Endodermal cell (in vitro differentiated cells): Measurements from ENCODE around the gene MMAB. TPM values are rescaled to one million over a fixed set of nuclear protein-coding genes. Genes with fewer than 3 reads are reported as not detected.

Source experiments
- DNase-seq: peaks from one replicate; pipeline ENCODE4 v3.0.0-alpha.2; 2017
- H3K27ac ChIP-seq: 2 replicates; pipeline ENCODE4 v1.5.1; 2013; ENCODE audit warnings: mild to moderate bottlenecking, low read depth, low read length, moderate library complexity
- H3K27me3 ChIP-seq: 2 replicates; pipeline ENCODE4 v1.6.1; 2013; ENCODE audit warnings: mild to moderate bottlenecking, low read length, moderate library complexity; ENCODE audit not compliant: insufficient read depth, control insufficient read depth, poor library complexity, severe bottlenecking
- H3K36me3 ChIP-seq: 2 replicates; pipeline ENCODE4 v1.7.0; 2013; ENCODE audit warnings: mild to moderate bottlenecking, low read length, moderate library complexity; ENCODE audit not compliant: control insufficient read depth, insufficient read depth
- H3K4me1 ChIP-seq: one replicate; pipeline ENCODE4 v1.7.0; 2013; ENCODE audit warnings: low read length; ENCODE audit not compliant: control insufficient read depth, insufficient read depth
- H3K4me3 ChIP-seq: 2 replicates; pipeline ENCODE4 v1.5.1; 2013; ENCODE audit warnings: mild to moderate bottlenecking, low read length, moderate library complexity
- H3K9ac ChIP-seq: 2 replicates; pipeline ENCODE4 v1.6.1; 2013; ENCODE audit warnings: mild to moderate bottlenecking, low read length, moderate library complexity; ENCODE audit not compliant: poor library complexity, severe bottlenecking; ENCODE audit errors: extremely low read depth
- H3K9me3 ChIP-seq: 2 replicates; pipeline ENCODE4 v1.6.1; 2013; ENCODE audit warnings: mild to moderate bottlenecking, low read length, moderate library complexity; ENCODE audit not compliant: control insufficient read depth
- H3K27ac Mint-ChIP-seq: 2 replicates; pipeline ENCODE4 v1.8.0; 2020; ENCODE audit warnings: mixed read lengths
- H3K27me3 Mint-ChIP-seq: 2 replicates; pipeline ENCODE4 v1.8.0; 2021; ENCODE audit warnings: mild to moderate bottlenecking, mixed read lengths; ENCODE audit not compliant: insufficient read depth
- H3K36me3 Mint-ChIP-seq: 2 replicates; pipeline ENCODE4 v1.8.0; 2020; ENCODE audit warnings: low read depth, mixed read lengths
- H3K4me1 Mint-ChIP-seq: 2 replicates; pipeline ENCODE4 v1.8.0; 2020; ENCODE audit warnings: mixed read lengths
- H3K4me3 Mint-ChIP-seq: 2 replicates; pipeline ENCODE4 v1.8.0; 2020; ENCODE audit warnings: mild to moderate bottlenecking, moderate library complexity, mixed read lengths
- H3K9me3 Mint-ChIP-seq: 2 replicates; pipeline ENCODE4 v1.8.0; 2020; ENCODE audit warnings: mild to moderate bottlenecking, mixed read lengths
- CTCF ChIP-seq: fragments of 200-600 bp; sonication (generic); conservative IDR thresholded peaks from 2 replicates; pipeline ENCODE4 v1.5.0; 2021; ENCODE audit warnings: antibody characterized with exemption, mild to moderate bottlenecking
- WGBS, 2 experiments: methylation state at CpG; one replicate each; pipeline versions ENCODE4 v1.1.5 to v1.1.7; 2013; ENCODE audit warnings: missing lambda C conversion rate in 2 of 2, mixed read lengths in 1 of 2; ENCODE audit not compliant: insufficient coverage in 1 of 2, insufficient read length in 1 of 2; 5-methylcytosine and 5-hydroxymethylcytosine counted together
- total RNA-seq, 2 donors: library from RNA; stranded (reverse); fragmentation: NEBNext Ultra II Directional in 1 of 2; extraction: Animal tissue kit (Norgen Biotek cat#: 25700) in 1 of 2; gene quantifications; 2 replicates in 1 of 2; 3 replicates in 1 of 2; pipeline ENCODE4 v1.2.1, GENCODE V29; 2021

MMAB gene
- total RNA-seq, 2 donors from 2014 or later, result 24.9 to 28.2 TPM

DNA sequence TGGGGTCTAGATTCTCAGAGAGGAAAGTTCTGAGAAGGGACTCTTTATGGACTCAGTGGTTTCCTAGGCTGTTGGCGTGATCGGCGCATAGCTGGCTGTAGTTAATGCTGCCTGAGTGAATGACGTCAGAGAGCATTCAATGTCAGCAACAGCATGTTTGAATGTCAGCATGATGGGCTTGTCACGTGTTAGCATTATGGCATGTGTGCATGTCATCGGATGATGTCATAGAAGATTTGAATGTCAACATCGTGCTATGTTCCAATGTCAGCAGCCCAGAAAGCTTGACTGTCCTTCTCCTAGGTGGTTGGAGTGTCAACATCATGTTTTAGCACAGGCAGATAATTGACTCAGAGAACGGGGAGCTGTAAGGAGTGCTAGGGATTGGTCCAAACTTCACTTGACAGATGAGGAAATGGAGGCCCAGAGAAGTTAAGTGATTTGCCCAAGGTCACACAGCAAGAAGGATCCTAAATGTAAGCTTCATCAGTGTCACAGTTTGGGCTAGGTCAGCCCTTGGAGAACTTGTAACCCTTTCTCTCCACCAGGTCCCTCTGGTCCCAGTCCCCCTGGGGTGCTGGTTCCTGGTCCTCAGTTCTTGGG is 45.8 kb upstream of the MMAB start:
- no peak for DNase-seq
- H3K4me1 Mint-ChIP-seq, result peaks cover 3% of the 10 kb centered on the region
- no peak overlapping the region for H3K27ac Mint-ChIP-seq
- Histone ChIP-seq H3K36me3 (no peaks in the 10 kb centered on the region), H3K27me3 (no peaks in the 10 kb centered on the region), H3K9me3 (no peaks in the 10 kb centered on the region), H3K4me1 (peaks cover 15% of the 10 kb centered on the region), H3K27ac (no peak overlapping the region), H3K9ac (no peak overlapping the region), H3K4me3 (no peak overlapping the region)
- H3K4me3 Mint-ChIP-seq, result no peak overlapping the region
- no peaks in the 10 kb centered on the region for H3K9me3 Mint-ChIP-seq
- 90 to 93% methylated on average over 8 of the region's 8 CpGs for WGBS, 2 experiments
- H3K36me3 Mint-ChIP-seq, result no peaks in the 10 kb centered on the region
- H3K27me3 Mint-ChIP-seq, result peaks cover 9% of the 10 kb centered on the region
- no peak for TF ChIP-seq CTCF

DNA sequence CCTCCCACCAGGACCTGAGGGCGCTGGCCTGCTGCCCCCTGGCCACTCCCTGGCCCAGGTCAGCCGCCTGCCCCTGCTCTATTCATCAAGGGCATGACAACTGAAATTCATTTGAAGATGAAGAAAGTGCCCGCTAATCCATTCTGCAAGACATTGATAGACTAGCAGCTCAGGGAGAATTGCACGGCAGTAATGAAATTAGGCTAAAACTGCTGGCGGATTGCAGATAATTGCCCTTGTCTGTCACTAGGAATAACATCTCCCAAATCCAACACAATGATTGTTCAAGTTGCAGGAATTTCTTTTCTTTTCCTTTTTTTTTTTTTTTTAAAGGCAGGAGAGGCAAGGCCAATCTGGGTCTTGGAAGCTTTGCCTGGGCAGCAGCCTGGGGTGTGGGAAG is 44.8 kb upstream of the MMAB start:
- Mint-ChIP-seq H3K36me3 (no peaks in the 10 kb centered on the region), H3K27me3 (peaks cover 9% of the 10 kb centered on the region), H3K9me3 (no peaks in the 10 kb centered on the region), H3K4me3 (no peak overlapping the region), H3K4me1 (peaks cover 9% of the 10 kb centered on the region), H3K27ac (no peak overlapping the region)
- no peak overlapping the region for H3K27ac ChIP-seq
- TF ChIP-seq CTCF, result no peak
- H3K27me3 ChIP-seq, result no peaks in the 10 kb centered on the region
- no peak overlapping the region for H3K9ac ChIP-seq
- H3K4me3 ChIP-seq, result no peak overlapping the region
- no peak for DNase-seq
- 86 to 87% methylated on average over 5 of the region's 5 CpGs for WGBS, 2 experiments
- no peaks in the 10 kb centered on the region for H3K36me3 ChIP-seq
- no peaks in the 10 kb centered on the region for H3K9me3 ChIP-seq
- H3K4me1 ChIP-seq, result peaks cover 12% of the 10 kb centered on the region

- H3K4me1 ChIP-seq, result peaks cover 10% of the 10 kb centered on the region
- H3K4me3 ChIP-seq, result no peak overlapping the region
- no peaks in the 10 kb centered on the region for H3K27me3 ChIP-seq
- Mint-ChIP-seq H3K36me3 (no peaks in the 10 kb centered on the region), H3K4me3 (no peak overlapping the region), H3K9me3 (no peaks in the 10 kb centered on the region), H3K27ac (no peak overlapping the region), H3K27me3 (peaks cover 9% of the 10 kb centered on the region), H3K4me1 (peaks cover 10% of the 10 kb centered on the region)
- H3K27ac ChIP-seq, result no peak overlapping the region
- no peaks in the 10 kb centered on the region for H3K36me3 ChIP-seq
- no peak for TF ChIP-seq CTCF
- 88 to 92% methylated on average over 8 to 10 of the region's 10 CpGs for WGBS, 2 experiments
- no peaks in the 10 kb centered on the region for H3K9me3 ChIP-seq
- no peak for DNase-seq
- H3K9ac ChIP-seq, result no peak overlapping the region
Observed at GRCh38 chr12:109617491-109617890, 44.2 kb upstream of the MMAB start.
